Osteoblast (primary cell): ENCODE results near the gene UNC13A. TPM values are rescaled to one million over a fixed set of nuclear protein-coding genes. Genes with fewer than 3 reads are reported as not detected.

Experiments
- DNase-seq: peaks from one replicate; pipeline ENCODE4 v3.0.0; 2011; ENCODE audit warnings: low spot score, mixed read lengths; ENCODE audit not compliant: insufficient read length; ENCODE audit errors: missing footprints
- H2AFZ ChIP-seq: 2 replicates; pipeline ENCODE4 v1.6.0; 2011; ENCODE audit warnings: mild to moderate bottlenecking, low read length
- H3K27ac ChIP-seq: 2 replicates; pipeline ENCODE4 v1.5.1; 2011; ENCODE audit warnings: mild to moderate bottlenecking, low read depth, low read length, moderate library complexity
- H3K27me3 ChIP-seq: 2 replicates; pipeline ENCODE4 v1.6.0; 2012; ENCODE audit warnings: mild to moderate bottlenecking, control low read depth, inconsistent platforms, low read length, moderate library complexity; ENCODE audit not compliant: insufficient read depth
- H3K36me3 ChIP-seq: 2 replicates; pipeline ENCODE4 v1.5.1; 2011; ENCODE audit warnings: mild to moderate bottlenecking, low read length, control low read depth, moderate library complexity; ENCODE audit not compliant: insufficient read depth
- H3K4me1 ChIP-seq: 2 replicates; pipeline ENCODE4 v1.5.1; 2011; ENCODE audit warnings: mild to moderate bottlenecking, low read length, control low read depth, moderate library complexity; ENCODE audit not compliant: insufficient read depth
- H3K4me2 ChIP-seq: 2 replicates; pipeline ENCODE4 v1.6.0; 2011; ENCODE audit warnings: mild to moderate bottlenecking, low read length; ENCODE audit not compliant: insufficient read depth
- H3K4me3 ChIP-seq: fragments of 200-600 bp; sonication (generic); 3 replicates; pipeline ENCODE4 v1.5.1; 2012; ENCODE audit warnings: mild to moderate bottlenecking, low read length, inconsistent platforms; ENCODE audit not compliant: insufficient read depth
- H3K79me2 ChIP-seq: 2 replicates; pipeline ENCODE4 v1.6.0; 2012; ENCODE audit warnings: mild to moderate bottlenecking, low read length, control low read depth, inconsistent platforms; ENCODE audit not compliant: insufficient read depth
- H3K9me3 ChIP-seq: 2 replicates; pipeline ENCODE4 v1.5.1; 2011; ENCODE audit warnings: low read depth, low read length, control low read depth
- H4K20me1 ChIP-seq: 2 replicates; pipeline ENCODE4 v1.6.0; 2012; ENCODE audit warnings: mild to moderate bottlenecking, low read length, control low read depth; ENCODE audit not compliant: insufficient read depth
- total RNA-seq: library from RNA; depleted of rRNA; stranded (reverse); fragments of >200 nt; gene quantifications from 2 replicates; pipeline ENCODE4 v1.2.3, GENCODE V29; 2012
- TF ChIP-seq, protein P1 (sequence below): IDR thresholded peaks from 2 replicates; pipeline ENCODE4 v1.5.1; 2011; ENCODE audit warnings: mild to moderate bottlenecking, low read depth, low read length, moderate library complexity; ENCODE audit errors: extremely low read depth

Gene UNC13A
- total RNA-seq, 1 donor: under 0.01 TPM

DNA sequence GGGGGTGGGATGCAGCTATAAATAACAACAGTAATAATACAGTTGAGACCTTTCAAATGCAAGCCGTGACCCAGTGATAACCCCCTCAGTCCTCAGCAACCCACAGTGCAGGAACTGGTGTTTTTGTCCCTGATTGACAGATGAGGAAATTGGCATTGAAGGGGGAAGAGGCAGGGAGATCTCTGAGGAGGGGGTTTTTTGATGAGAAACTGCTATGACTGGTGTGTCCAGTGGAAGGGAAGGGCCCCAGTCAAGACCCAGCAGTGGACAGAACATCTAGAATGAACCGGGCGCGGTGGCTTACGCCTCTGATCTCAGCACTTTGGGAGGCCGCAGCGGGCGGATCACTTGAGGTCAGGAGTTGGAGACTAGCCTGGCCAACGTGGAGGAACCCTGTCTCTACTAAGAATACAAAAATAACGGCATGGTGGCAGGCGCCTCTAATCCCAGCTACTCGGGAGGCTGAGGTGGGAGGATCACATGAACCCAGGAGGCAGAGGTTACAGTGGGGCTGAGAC lies 33.0 kb upstream of the UNC13A start:
- H3K27me3 ChIP-seq: no peaks in the 10 kb centered on the region
- peak overlapping the region; percentile 85 for H3K4me3 ChIP-seq
- TF ChIP-seq, protein P1, sequence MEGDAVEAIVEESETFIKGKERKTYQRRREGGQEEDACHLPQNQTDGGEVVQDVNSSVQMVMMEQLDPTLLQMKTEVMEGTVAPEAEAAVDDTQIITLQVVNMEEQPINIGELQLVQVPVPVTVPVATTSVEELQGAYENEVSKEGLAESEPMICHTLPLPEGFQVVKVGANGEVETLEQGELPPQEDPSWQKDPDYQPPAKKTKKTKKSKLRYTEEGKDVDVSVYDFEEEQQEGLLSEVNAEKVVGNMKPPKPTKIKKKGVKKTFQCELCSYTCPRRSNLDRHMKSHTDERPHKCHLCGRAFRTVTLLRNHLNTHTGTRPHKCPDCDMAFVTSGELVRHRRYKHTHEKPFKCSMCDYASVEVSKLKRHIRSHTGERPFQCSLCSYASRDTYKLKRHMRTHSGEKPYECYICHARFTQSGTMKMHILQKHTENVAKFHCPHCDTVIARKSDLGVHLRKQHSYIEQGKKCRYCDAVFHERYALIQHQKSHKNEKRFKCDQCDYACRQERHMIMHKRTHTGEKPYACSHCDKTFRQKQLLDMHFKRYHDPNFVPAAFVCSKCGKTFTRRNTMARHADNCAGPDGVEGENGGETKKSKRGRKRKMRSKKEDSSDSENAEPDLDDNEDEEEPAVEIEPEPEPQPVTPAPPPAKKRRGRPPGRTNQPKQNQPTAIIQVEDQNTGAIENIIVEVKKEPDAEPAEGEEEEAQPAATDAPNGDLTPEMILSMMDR: no peak
- peaks cover 13% of the 10 kb centered on the region for H3K36me3 ChIP-seq
- peak overlapping the region; percentile 96 for H3K4me2 ChIP-seq
- H2AFZ ChIP-seq: no peak overlapping the region
- H3K9me3 ChIP-seq: no peaks in the 10 kb centered on the region
- DNase-seq: no peak
- H3K4me1 ChIP-seq: peaks cover 19% of the 10 kb centered on the region
- peaks cover 30% of the 10 kb centered on the region for H4K20me1 ChIP-seq
- no peak overlapping the region for H3K27ac ChIP-seq
- peaks cover 47% of the 10 kb centered on the region for H3K79me2 ChIP-seq

DNA sequence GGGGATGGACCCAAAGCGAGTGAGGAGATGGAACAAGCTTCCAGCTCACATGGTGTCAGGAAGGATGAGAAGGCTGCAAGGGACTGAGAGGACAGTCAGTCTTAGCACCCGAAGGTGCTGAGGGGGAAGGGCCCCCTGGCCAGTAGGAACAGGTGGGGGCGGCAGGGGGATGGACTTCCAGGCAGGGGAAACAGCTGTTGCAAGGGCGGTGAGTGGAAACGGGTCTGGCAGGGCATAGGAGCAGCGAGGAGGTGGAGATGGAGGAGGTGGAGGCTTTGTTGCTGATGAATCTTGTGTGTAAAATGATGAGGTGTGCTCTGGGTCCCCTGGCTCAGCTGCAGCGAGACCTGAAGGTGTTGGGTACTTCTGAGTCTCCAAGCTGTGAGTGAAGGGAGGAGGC lies 32.3 kb upstream of the UNC13A start:
- Histone ChIP-seq H3K4me1 (peaks cover 19% of the 10 kb centered on the region), H2AFZ (no peak overlapping the region), H3K27me3 (no peaks in the 10 kb centered on the region), H4K20me1 (peaks cover 28% of the 10 kb centered on the region), H3K4me2 (peak overlapping the region; percentile 96), H3K9me3 (no peaks in the 10 kb centered on the region), H3K36me3 (peaks cover 10% of the 10 kb centered on the region), H3K27ac (no peak overlapping the region), H3K79me2 (peaks cover 47% of the 10 kb centered on the region), H3K4me3 (peak overlapping the region; percentile 85)
- TF ChIP-seq, protein P1: no peak
- DNase-seq: no peak

DNA sequence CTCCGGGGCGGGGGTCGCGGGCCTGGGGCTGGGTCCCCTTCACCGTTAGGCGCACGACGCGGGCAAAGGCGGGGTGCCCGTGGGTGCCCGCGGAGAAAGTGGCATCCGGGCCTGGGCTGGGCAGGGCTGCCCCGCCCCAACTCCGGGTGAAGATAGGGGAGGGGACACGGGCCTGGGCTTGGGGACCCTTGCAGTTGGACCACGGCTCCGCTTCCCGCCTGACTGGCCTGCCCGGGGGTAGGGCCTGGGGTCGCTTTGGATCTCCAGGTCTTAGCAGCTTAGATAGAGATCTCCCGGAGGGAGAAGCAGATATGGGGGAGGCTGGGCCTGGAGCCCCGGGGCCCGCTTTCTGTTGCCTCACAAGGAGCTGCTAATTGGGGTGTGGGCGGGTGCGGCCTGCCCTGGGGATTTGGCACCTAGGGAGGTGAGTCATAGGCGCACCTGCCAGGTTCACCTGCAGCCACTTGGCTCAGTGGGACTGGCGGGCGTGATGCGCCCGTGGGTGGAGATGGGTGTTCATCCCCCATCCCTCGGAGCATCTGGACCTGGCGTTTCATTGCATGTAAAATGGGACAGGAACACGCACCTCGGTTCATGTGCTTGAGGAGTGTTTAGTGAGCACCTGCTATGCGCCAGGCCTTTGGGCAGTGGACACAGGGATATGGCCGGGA lies 31.7 kb upstream of the UNC13A start:
- H4K20me1 ChIP-seq: peaks cover 24% of the 10 kb centered on the region
- H3K79me2 ChIP-seq: peaks cover 44% of the 10 kb centered on the region
- H3K4me3 ChIP-seq: peak overlapping the region; percentile 85
- H3K36me3 ChIP-seq: peaks cover 5% of the 10 kb centered on the region
- H3K9me3 ChIP-seq: no peaks in the 10 kb centered on the region
- peak; percentile 93 for DNase-seq
- peaks cover 19% of the 10 kb centered on the region for H3K4me1 ChIP-seq
- H3K4me2 ChIP-seq: peak overlapping the region; percentile 96
- TF ChIP-seq, protein P1: no peak
- no peaks in the 10 kb centered on the region for H3K27me3 ChIP-seq
- H2AFZ ChIP-seq: no peak overlapping the region
- no peak overlapping the region for H3K27ac ChIP-seq

DNA sequence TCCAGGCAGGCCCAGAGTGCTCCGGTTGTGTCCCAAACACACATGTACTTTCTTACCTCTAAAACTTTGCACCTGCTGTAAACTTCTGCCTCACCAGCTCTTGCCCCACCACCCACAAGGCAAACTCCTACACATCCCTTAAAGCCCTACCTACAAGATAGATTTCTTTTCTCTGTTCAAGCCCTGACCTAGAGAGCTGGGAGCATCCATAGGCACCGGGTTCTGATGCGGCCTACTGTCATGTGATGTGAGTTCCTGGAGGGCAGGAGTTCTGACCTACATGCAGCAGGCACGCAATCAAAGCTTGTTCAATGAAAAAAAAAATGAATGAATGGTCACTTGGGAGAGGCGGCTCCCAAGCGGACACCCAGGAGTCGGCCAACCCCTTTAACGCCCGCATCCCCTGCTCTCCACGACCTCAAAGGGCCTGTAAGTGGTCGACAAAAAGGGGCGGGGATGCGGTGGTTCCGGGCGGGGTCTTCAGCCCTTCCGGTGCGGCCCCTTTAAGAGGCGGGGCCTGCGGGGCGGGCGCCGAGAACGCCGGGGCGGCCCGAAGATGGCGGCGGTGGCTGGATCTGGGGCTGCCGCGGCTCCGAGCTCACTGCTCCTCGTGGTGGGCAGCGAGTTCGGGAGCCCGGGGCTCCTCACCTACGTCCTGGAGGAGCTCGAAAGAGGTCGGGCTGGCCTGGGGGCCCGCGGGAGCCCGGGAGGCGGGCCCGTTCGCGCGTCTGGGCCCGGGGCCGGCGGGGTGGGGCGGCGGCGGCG lies 31.0 kb upstream of the UNC13A start, which contains the start of gene MAP1S:
TSS of gene MAP1S (plus strand) at position 534 of the 765 bp plus-strand sequence. CDS start at position 557, 23 bp downstream.
- Histone ChIP-seq H3K4me3 (peak within 1 kb of the TSS; percentile 85), H3K9me3 (no peaks in the 10 kb centered on the region), H3K27ac (peak within 1 kb of the TSS; percentile 28), H3K27me3 (no peaks in the 10 kb centered on the region), H3K36me3 (no peaks in the 10 kb centered on the region), H3K79me2 (peaks cover 39% of the 10 kb centered on the region), H3K4me2 (peak within 1 kb of the TSS; percentile 96), H3K4me1 (peaks cover 19% of the 10 kb centered on the region), H4K20me1 (peaks cover 21% of the 10 kb centered on the region), H2AFZ (peak within 1 kb of the TSS; percentile 88)
- peak; percentile 99 for DNase-seq
- TF ChIP-seq, protein P1: no peak
